Epithelial cell of esophagus (primary cell): ENCODE data around the gene PDIA4.
"Not testable (repeated sequence)": the region's sequence is repeated elsewhere in the genome, so short reads cannot be mapped to it uniquely, and the experiment has no call there.

Source experiments
- DNase-seq: peaks from one replicate; pipeline ENCODE4 v3.0.0; 2010; ENCODE audit warnings: low read depth
- H3K4me3 ChIP-seq: 2 replicates; pipeline ENCODE4 v1.5.1; 2011; ENCODE audit warnings: mild to moderate bottlenecking, low read length, control low read depth
- CTCF ChIP-seq: IDR thresholded peaks from 2 replicates; pipeline ENCODE4 v1.5.1; 2011; ENCODE audit warnings: low read depth, mild to moderate bottlenecking, low read length, control low read depth, inconsistent platforms; ENCODE audit not compliant: insufficient read depth; ENCODE audit errors: missing control alignments

Gene PDIA4

GRCh38 chr7:149071182-149071635, 42.9 kb upstream of the PDIA4 start:
- no peak overlapping the region for H3K4me3 ChIP-seq
- DNase-seq, result no peak
- TF ChIP-seq CTCF, result no peak

GRCh38 chr7:149070372-149071125, 42.2 kb upstream of the PDIA4 start:
- TF ChIP-seq CTCF, result no peak
- no peak for DNase-seq
- no peak overlapping the region for H3K4me3 ChIP-seq

GRCh38 chr7:149067869-149068268, 39.6 kb upstream of the PDIA4 start:
- DNase-seq, result peak; percentile 36
- no peak overlapping the region for H3K4me3 ChIP-seq
- peak; percentile 44 for TF ChIP-seq CTCF

- no peak for DNase-seq
- no peak for TF ChIP-seq CTCF
- H3K4me3 ChIP-seq, result no peak overlapping the region
Observed at GRCh38 chr7:149063476-149063875, 35.2 kb upstream of the PDIA4 start.

- not testable (repeated sequence) for DNase-seq
Observed at GRCh38 chr7:149062217-149062899, 34.1 kb upstream of the PDIA4 start.

GRCh38 chr7:149060156-149060555, 31.9 kb upstream of the PDIA4 start:
- TF ChIP-seq CTCF, result no peak
- peak; percentile 10 for DNase-seq
- H3K4me3 ChIP-seq, result no peak overlapping the region

More at GRCh38 chr7:149062217-149062899, 34.1 kb upstream of the PDIA4 start:
- not testable (repeated sequence) for H3K4me3 ChIP-seq

- no peak for DNase-seq
- no peak overlapping the region for H3K4me3 ChIP-seq
- TF ChIP-seq CTCF, result no peak
Observed at GRCh38 chr7:149053885-149054284, 25.6 kb upstream of the PDIA4 start.
